ENCODE results near the gene SMPD3. TPM values are rescaled to one million over a fixed set of nuclear protein-coding genes. Genes with fewer than 3 reads are reported as not detected.

Gene SMPD3
- total and polyA plus RNA-seq, 3 donors from 2014 or later: 13.3 to 23.4 (median 20.6) TPM

GRCh38 chr16:68480084-68480995, 32.0 kb upstream of the SMPD3 start:
- H3K9me3 ChIP-seq: no peaks in the 10 kb centered on the region
- no peak for DNase-seq
- no peaks in the 10 kb centered on the region for H3K27me3 ChIP-seq
- H3K36me3 ChIP-seq (ENCODE audit: low read depth, missing control alignments): no peaks in the 10 kb centered on the region
- H3K4me3 ChIP-seq: no peak overlapping the region
- TF ChIP-seq POLR2A (IDR thresholded peaks at IDR 0.05) (no peak), CTCF (IDR thresholded peaks at IDR 0.05) (no peak)
- intact Hi-C loops (cut with DNase I; ENCODE audit: low total_unique reads): no loop called here
- WGBS, 2 donors: 93 to 94% methylated on average over 6 of the region's 6 CpGs
- no peak overlapping the region for H3K27ac ChIP-seq
- no peaks in the 10 kb centered on the region for H3K4me1 ChIP-seq

- whole genome bisulfite sequencing, 2 donors: 83 to 84% methylated on average over 2 of the region's 2 CpGs
- Histone ChIP-seq H3K4me1 (no peaks in the 10 kb centered on the region), H3K36me3 (ENCODE audit: low read depth, missing control alignments) (no peaks in the 10 kb centered on the region), H3K27ac (no peak overlapping the region), H3K9me3 (no peaks in the 10 kb centered on the region), H3K27me3 (no peaks in the 10 kb centered on the region), H3K4me3 (no peak overlapping the region)
- DNase-seq: no peak
- TF ChIP-seq CTCF (IDR thresholded peaks at IDR 0.05): no peak
- no peak for TF ChIP-seq POLR2A (IDR thresholded peaks at IDR 0.05)
- intact Hi-C loops (cut with DNase I; ENCODE audit: low total_unique reads): no loop called here
These were observed 31.0 kb upstream of the SMPD3 start for GRCh38 chr16:68479271-68479670.

- Histone ChIP-seq H3K27ac (no peak overlapping the region), H3K9me3 (no peaks in the 10 kb centered on the region), H3K4me3 (no peak overlapping the region), H3K36me3 (ENCODE audit: low read depth, missing control alignments) (no peaks in the 10 kb centered on the region), H3K27me3 (no peaks in the 10 kb centered on the region), H3K4me1 (no peaks in the 10 kb centered on the region)
- TF ChIP-seq POLR2A (IDR thresholded peaks at IDR 0.05) (no peak), CTCF (IDR thresholded peaks at IDR 0.05) (no peak)
- intact Hi-C loops (cut with DNase I; ENCODE audit: low total_unique reads): no loop called here
- WGBS, 2 donors: 73 to 86% methylated on average over 2 of the region's 2 CpGs
- DNase-seq: no peak
These were observed 30.4 kb upstream of the SMPD3 start for GRCh38 chr16:68478526-68479250.

GRCh38 chr16:68475071-68475470, 26.8 kb upstream of the SMPD3 start:
- H3K4me3 ChIP-seq: no peak overlapping the region
- H3K27me3 ChIP-seq: no peaks in the 10 kb centered on the region
- H3K36me3 ChIP-seq (ENCODE audit: low read depth, missing control alignments): no peaks in the 10 kb centered on the region
- peaks cover 9% of the 10 kb centered on the region for H3K4me1 ChIP-seq
- TF ChIP-seq CTCF (IDR thresholded peaks at IDR 0.05) (no peak), POLR2A (IDR thresholded peaks at IDR 0.05) (no peak)
- no peak overlapping the region for H3K27ac ChIP-seq
- no peaks in the 10 kb centered on the region for H3K9me3 ChIP-seq
- intact Hi-C loops (cut with DNase I; ENCODE audit: low total_unique reads): no loop called here
- no peak for DNase-seq
- 94 to 96% methylated on average over 4 of the region's 4 CpGs for WGBS, 2 donors
